ENCODE data around the gene MYO5C. TPM values are rescaled to one million over a fixed set of nuclear protein-coding genes. Genes with fewer than 3 reads are reported as not detected.

The MYO5C gene
- total and polyA plus RNA-seq, 2 of the 13 experiments (the other 11 are each of a cell fraction or from before 2014, with no cell fraction given), result 15.7 to 23.7 TPM

DNA sequence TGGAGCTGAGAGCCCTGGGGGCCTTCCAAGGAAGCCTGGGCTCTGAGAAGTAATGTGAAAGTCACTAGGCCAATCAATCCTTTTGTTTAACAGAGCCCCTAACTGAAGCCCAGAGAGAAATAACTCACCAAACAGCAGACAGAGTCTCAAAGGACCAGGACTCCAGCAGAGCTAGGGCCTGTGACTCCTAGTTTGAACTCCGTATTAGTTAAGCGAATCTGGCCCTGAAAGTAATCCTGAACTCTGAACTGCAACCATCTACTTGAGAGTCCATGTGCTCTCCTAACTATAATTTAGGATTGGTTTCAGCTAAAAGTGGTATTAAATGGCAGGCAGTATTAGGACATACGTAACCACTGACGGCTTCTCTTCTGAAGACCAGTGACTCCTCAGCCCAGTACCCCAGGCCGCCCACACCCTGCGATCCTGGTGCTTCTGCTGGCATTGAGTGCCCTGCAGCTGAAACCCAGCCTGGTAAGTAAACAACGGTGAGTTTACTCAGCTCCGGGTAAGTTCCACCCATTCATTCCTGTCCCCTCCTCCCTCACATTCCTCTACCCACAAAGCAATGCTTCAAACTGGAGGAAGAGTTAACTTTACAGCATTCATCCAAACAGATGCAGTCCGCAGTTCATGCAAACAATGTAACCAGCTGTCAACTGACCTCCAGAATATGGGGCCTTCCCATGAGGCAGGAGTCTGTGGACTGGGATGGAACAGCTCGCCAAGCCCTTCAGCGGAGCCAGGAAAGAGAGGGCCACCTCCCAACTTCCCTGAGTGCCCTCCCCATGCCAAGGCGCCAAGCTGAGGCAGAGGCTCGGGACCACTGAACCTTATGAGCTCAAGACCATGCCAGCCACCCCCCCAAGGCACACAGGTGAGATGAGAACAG, 7.3 kb downstream of the MYO5C start (continued):
- TF ChIP-seq, protein P1, sequence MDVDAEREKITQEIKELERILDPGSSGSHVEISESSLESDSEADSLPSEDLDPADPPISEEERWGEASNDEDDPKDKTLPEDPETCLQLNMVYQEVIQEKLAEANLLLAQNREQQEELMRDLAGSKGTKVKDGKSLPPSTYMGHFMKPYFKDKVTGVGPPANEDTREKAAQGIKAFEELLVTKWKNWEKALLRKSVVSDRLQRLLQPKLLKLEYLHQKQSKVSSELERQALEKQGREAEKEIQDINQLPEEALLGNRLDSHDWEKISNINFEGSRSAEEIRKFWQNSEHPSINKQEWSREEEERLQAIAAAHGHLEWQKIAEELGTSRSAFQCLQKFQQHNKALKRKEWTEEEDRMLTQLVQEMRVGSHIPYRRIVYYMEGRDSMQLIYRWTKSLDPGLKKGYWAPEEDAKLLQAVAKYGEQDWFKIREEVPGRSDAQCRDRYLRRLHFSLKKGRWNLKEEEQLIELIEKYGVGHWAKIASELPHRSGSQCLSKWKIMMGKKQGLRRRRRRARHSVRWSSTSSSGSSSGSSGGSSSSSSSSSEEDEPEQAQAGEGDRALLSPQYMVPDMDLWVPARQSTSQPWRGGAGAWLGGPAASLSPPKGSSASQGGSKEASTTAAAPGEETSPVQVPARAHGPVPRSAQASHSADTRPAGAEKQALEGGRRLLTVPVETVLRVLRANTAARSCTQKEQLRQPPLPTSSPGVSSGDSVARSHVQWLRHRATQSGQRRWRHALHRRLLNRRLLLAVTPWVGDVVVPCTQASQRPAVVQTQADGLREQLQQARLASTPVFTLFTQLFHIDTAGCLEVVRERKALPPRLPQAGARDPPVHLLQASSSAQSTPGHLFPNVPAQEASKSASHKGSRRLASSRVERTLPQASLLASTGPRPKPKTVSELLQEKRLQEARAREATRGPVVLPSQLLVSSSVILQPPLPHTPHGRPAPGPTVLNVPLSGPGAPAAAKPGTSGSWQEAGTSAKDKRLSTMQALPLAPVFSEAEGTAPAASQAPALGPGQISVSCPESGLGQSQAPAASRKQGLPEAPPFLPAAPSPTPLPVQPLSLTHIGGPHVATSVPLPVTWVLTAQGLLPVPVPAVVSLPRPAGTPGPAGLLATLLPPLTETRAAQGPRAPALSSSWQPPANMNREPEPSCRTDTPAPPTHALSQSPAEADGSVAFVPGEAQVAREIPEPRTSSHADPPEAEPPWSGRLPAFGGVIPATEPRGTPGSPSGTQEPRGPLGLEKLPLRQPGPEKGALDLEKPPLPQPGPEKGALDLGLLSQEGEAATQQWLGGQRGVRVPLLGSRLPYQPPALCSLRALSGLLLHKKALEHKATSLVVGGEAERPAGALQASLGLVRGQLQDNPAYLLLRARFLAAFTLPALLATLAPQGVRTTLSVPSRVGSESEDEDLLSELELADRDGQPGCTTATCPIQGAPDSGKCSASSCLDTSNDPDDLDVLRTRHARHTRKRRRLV (CRISPR knock-in tag; IDR thresholded peaks at IDR 0.05), result peak; percentile 87; the same call in 1 of the 2 replicates
- TF ChIP-seq, protein P2, sequence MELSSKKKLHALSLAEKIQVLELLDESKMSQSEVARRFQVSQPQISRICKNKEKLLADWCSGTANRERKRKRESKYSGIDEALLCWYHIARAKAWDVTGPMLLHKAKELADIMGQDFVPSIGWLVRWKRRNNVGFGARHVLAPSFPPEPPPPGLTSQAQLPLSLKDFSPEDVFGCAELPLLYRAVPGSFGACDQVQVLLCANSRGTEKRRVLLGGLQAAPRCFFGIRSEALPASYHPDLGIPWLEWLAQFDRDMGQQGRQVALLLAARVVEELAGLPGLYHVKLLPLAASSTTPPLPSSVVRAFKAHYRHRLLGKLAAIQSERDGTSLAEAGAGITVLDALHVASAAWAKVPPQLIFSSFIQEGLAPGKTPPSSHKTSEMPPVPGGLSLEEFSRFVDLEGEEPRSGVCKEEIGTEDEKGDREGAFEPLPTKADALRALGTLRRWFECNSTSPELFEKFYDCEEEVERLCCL (CRISPR knock-in tag; IDR thresholded peaks at IDR 0.05; ENCODE audit: borderline replicate concordance), result 0 out of 2 replicates have a peak, but pooled peaks have one; percentile 45
- peak; percentile 97 for TF ChIP-seq FOXA1 (IDR thresholded peaks at IDR 0.05)
- peak; percentile 100 for TF ChIP-seq FOXA1 (CRISPR knock-in tag; IDR thresholded peaks at IDR 0.05)
- TF ChIP-seq MBNL3 (CRISPR knock-in tag; conservative IDR thresholded peaks at IDR 0.05), result no peak
- no peak for TF ChIP-seq ATF1 (CRISPR knock-in tag; IDR thresholded peaks at IDR 0.05)
- TF ChIP-seq EZH2 (conservative IDR thresholded peaks at IDR 0.05; ENCODE audit: low read depth, low read length), result no peak
- TF ChIP-seq PHF20 (CRISPR knock-in tag; IDR thresholded peaks at IDR 0.05), result peak; percentile 51; the same call in 1 of the 2 replicates
- TF ChIP-seq ESRRA (CRISPR knock-in tag; IDR thresholded peaks at IDR 0.05; ENCODE audit: low read depth), result peak; percentile 76
- TF ChIP-seq, protein P3, sequence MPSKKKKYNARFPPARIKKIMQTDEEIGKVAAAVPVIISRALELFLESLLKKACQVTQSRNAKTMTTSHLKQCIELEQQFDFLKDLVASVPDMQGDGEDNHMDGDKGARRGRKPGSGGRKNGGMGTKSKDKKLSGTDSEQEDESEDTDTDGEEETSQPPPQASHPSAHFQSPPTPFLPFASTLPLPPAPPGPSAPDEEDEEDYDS (CRISPR knock-in tag; IDR thresholded peaks at IDR 0.05), result peak; percentile 88
- peak; percentile 79; the same call in 1 of the 2 replicates for TF ChIP-seq FOXK1 (CRISPR knock-in tag; IDR thresholded peaks at IDR 0.05; ENCODE audit: borderline replicate concordance, low read depth)
- peak; percentile 73 for TF ChIP-seq NCOR1 (IDR thresholded peaks at IDR 0.05; ENCODE audit: borderline replicate concordance, low read length)
- peak; percentile 92 for TF ChIP-seq ZSCAN25 (CRISPR knock-in tag; IDR thresholded peaks at IDR 0.05)
- TF ChIP-seq, protein P4, sequence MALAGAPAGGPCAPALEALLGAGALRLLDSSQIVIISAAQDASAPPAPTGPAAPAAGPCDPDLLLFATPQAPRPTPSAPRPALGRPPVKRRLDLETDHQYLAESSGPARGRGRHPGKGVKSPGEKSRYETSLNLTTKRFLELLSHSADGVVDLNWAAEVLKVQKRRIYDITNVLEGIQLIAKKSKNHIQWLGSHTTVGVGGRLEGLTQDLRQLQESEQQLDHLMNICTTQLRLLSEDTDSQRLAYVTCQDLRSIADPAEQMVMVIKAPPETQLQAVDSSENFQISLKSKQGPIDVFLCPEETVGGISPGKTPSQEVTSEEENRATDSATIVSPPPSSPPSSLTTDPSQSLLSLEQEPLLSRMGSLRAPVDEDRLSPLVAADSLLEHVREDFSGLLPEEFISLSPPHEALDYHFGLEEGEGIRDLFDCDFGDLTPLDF (CRISPR knock-in tag; IDR thresholded peaks at IDR 0.05), result no peak; the same call in 1 of the 2 replicates
- no peak for TF ChIP-seq HOXA9 (CRISPR knock-in tag; IDR thresholded peaks at IDR 0.05; ENCODE audit: borderline replicate concordance)
- TF ChIP-seq PITX1 (CRISPR knock-in tag; IDR thresholded peaks at IDR 0.05), result peak; percentile 84; the same call in 1 of the 2 replicates
- TF ChIP-seq EED (CRISPR knock-in tag; IDR thresholded peaks at IDR 0.05), result no peak
- 0 out of 2 replicates have a peak, but pooled peaks have one; percentile 20 for TF ChIP-seq ZNF256 (CRISPR knock-in tag; conservative IDR thresholded peaks at IDR 0.05)
- peak; percentile 78; the same call in 1 of the 2 replicates for TF ChIP-seq RCOR2 (CRISPR knock-in tag; IDR thresholded peaks at IDR 0.05)
- TF ChIP-seq MYNN (CRISPR knock-in tag; IDR thresholded peaks at IDR 0.05; ENCODE audit: low read depth), result 0 out of 2 replicates have a peak, but pooled peaks have one; percentile 63
